Astrocyte of the cerebellum (primary cell): Measurements from ENCODE around the gene ANO10.

Source experiments
- DNase-seq: peaks from one replicate; pipeline ENCODE4 v3.0.0-alpha.2; 2011; ENCODE audit warnings: low read depth
- H3K4me3 ChIP-seq: 2 replicates; pipeline ENCODE4 v1.5.1; 2011; ENCODE audit warnings: mild to moderate bottlenecking, low read depth, low read length, moderate library complexity
- in situ Hi-C: cut with HindIII; loops from 2 replicates; pipeline ENCODE4 v1.10.0; 2017; ENCODE audit warnings: low sequenced_read_pairs
- TF ChIP-seq, protein P1 (sequence below): IDR thresholded peaks from 2 replicates; pipeline ENCODE4 v1.5.1; 2012; ENCODE audit warnings: low read length, low read depth, moderate library complexity, mild to moderate bottlenecking; ENCODE audit errors: missing control alignments

Gene ANO10

DNA sequence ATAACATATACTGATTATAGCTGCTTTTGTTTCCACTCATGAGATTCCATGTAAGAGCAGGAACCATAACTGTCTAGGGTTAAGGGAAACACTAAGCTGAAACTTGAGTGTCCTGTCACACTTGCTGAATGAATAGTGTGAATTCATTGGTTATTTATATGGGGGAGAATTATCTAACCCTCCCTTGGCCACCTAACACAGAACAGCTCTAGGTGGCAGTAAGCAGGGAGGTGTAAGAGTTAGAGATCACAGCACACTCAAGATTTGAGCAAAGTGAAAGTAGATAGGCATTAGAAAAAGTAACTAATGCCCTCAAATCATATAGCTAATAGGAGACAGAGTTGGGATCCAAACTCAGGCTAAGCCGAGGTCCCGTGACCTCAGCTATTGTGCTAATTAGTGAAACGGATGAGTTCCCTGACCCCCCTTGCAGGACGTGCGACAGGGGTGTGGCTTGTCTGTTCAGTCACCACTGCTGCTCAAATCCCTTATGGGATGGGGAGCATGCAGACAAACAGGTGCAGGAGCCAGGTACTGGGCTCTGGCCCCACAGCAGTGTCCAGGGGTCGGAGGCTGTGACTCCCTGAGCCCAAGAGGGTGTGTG is 27.7 kb upstream of the ANO10 start:
- in situ Hi-C loops = no loop called here
- H3K4me3 ChIP-seq = no peak overlapping the region
- TF ChIP-seq, protein P1, sequence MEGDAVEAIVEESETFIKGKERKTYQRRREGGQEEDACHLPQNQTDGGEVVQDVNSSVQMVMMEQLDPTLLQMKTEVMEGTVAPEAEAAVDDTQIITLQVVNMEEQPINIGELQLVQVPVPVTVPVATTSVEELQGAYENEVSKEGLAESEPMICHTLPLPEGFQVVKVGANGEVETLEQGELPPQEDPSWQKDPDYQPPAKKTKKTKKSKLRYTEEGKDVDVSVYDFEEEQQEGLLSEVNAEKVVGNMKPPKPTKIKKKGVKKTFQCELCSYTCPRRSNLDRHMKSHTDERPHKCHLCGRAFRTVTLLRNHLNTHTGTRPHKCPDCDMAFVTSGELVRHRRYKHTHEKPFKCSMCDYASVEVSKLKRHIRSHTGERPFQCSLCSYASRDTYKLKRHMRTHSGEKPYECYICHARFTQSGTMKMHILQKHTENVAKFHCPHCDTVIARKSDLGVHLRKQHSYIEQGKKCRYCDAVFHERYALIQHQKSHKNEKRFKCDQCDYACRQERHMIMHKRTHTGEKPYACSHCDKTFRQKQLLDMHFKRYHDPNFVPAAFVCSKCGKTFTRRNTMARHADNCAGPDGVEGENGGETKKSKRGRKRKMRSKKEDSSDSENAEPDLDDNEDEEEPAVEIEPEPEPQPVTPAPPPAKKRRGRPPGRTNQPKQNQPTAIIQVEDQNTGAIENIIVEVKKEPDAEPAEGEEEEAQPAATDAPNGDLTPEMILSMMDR = no peak

GRCh38 chr3:43648957-43649356 is 27.1 kb upstream of the ANO10 start:
- H3K4me3 ChIP-seq = no peak overlapping the region
- DNase-seq = no peak
- TF ChIP-seq, protein P1 = no peak
- in situ Hi-C loops = no loop called here

More for the DNA sequence above, 27.7 kb upstream of the ANO10 start:
- no peak for DNase-seq

GRCh38 chr3:43647331-43648166 is 25.7 kb upstream of the ANO10 start:
- H3K4me3 ChIP-seq = no peak overlapping the region
- TF ChIP-seq, protein P1 = no peak
- in situ Hi-C loops = no loop called here
- DNase-seq = no peak

DNA sequence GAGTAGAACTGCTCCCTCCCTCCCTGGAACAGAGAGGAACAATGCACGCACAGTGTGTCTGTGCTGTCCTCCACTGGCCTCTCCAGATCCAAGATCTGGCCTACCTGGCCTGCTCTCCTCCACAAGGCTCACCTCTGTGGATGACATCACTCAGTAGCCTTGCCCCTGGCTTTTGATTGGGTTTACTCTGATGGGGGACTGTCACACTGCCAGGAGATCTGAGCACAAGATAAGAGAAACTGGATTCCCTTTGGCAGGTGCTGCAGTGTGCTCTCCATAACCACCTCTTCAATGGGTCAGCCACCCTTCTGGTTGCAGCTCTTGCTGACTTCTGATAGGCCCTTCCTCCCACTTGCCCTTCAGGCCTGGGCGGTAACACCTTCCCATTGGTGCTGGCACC is 22.6 kb upstream of the ANO10 start:
- in situ Hi-C loops = loop anchor here (5.0 kb wide), 1 partner anchor 93 kb away; no protein-coding TSS in a partner anchor
- DNase-seq = no peak
- TF ChIP-seq, protein P1 = no peak

GRCh38 chr3:43641306-43642114 is 19.7 kb upstream of the ANO10 start:
- no peak for DNase-seq
- no peak overlapping the region for H3K4me3 ChIP-seq
- in situ Hi-C loops = loop anchor here (5.0 kb wide), 1 partner anchor 96 kb away; no protein-coding TSS in a partner anchor
- TF ChIP-seq, protein P1 = no peak

More for the DNA sequence above, 22.6 kb upstream of the ANO10 start:
- no peak overlapping the region for H3K4me3 ChIP-seq

GRCh38 chr3:43640681-43641080 is 18.9 kb upstream of the ANO10 start:
- in situ Hi-C loops = loop anchor here (5.0 kb wide), 1 partner anchor 97 kb away; no protein-coding TSS in a partner anchor
- DNase-seq = no peak
- TF ChIP-seq, protein P1 = no peak
- no peak overlapping the region for H3K4me3 ChIP-seq
